HG02943 (cell line): ENCODE measurements around the gene JTB.

ENCODE experiments used
- ATAC-seq: cut with Tn5 transposase; IDR thresholded peaks from one replicate; pipeline ENCODE4 v1.9.1; 2021; ENCODE audit warnings: mild to moderate bottlenecking, low read depth, moderate library complexity; ENCODE audit not compliant: unreplicated experiment

JTB gene

GRCh38 chr1:153957744-153958110 lies 19.7 kb downstream of the JTB start:
- ATAC-seq = peak; percentile 8

- ATAC-seq = no peak
Observed at GRCh38 chr1:153956997-153957715, 20.3 kb downstream of the JTB start.

- no peak for ATAC-seq
Observed at GRCh38 chr1:153954826-153955225, 22.6 kb downstream of the JTB start.

DNA sequence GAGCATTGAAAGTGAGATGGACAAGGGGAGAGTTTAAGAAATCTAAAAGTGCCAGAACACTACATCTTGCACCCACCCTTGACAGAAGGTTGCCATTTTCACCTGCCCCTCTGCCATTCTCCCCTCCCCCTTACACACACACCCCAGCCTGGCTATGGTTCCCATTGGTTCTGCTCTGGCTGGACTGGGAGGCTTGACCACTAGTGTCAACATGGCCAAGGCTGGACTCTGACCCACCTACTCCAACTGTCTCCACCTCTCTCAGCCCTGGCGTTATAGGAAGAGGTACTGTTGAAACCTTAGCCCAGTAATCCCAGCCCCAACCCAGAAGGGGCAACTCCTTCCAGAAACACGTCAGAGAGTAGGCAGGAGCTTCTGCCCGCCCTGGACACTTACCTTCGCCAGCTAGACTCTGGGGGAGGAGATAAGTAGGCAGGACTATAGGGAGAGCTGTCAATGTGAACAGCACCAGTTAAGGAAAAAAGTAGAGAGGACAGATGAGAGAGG lies 23.6 kb downstream of the JTB start:
- no peak for ATAC-seq

DNA sequence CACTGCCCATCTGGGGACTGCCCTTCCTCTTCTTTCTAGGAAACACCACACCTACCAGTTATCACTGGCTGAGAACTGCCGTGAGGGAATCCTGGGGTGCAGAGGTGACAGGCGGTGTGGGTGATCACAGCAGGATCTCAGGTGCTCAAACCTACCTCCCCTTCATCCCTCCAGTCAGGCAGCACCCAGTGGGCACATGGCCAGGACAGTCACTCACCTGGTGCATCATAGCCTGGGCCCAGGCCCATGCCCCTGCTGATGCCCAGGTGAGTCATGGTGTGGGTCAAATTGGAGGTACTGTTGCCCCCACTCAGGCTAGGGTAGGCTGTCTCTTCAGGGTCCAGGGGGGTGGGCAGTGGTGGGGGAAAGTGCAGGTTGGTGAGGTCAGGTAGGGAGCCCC lies 25.7 kb downstream of the JTB start:
- no peak for ATAC-seq

GRCh38 chr1:153951183-153951582 lies 26.3 kb downstream of the JTB start:
- no peak for ATAC-seq

- peak; percentile 63 for ATAC-seq
Observed at GRCh38 chr1:153946622-153947241, 30.7 kb downstream of the JTB start, which contains the start of gene DENND4B. TSS of gene DENND4B (minus strand) at chr1:153946718. CDS start at chr1:153944374, 2,344 bp downstream.

GRCh38 chr1:153945795-153946621 lies 31.5 kb downstream of the JTB start:
- ATAC-seq = peak; percentile 64

GRCh38 chr1:153945131-153945794 lies 32.2 kb downstream of the JTB start:
- no peak for ATAC-seq

- ATAC-seq = no peak
Observed at GRCh38 chr1:153944827-153945117, 32.7 kb downstream of the JTB start.

DNA sequence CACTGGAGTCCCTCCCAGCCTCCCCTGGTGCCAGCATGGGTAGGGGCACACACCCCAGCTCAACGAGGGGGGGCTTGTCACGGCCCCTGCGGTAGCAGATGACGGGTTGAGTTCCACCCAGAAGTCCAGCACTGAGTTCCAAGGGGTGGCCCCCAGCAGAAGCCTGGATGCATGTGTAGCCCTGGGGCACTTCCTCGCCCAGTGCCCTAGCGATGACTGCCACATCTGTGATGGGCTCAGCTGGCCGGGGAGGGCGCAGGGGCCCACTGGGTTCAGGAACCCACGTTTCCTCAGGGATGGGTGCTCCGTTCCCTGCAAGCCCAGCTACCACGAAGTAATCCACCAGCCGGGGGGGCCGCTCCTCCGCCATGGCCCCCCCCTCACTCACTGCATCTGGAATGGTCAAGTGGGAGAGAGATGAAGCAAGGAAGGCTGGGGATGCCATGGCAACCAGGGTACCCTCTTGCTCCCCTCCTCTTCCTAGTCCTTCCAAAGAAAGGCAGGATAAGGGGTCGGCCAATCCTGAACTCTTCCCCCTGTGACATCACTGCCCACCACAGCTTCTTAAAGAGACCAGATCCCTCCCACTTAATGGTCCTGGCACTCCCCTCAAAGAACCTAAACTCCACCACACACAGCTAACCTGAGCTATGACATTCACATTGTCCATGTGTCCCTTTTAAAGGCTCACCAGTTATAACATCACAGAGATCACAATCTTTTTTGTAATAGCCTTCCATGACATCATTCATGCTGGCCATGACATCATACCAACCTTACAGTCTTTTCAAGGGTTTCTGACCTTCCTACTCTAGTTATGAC lies 33.3 kb downstream of the JTB start:
- ATAC-seq = no peak

DNA sequence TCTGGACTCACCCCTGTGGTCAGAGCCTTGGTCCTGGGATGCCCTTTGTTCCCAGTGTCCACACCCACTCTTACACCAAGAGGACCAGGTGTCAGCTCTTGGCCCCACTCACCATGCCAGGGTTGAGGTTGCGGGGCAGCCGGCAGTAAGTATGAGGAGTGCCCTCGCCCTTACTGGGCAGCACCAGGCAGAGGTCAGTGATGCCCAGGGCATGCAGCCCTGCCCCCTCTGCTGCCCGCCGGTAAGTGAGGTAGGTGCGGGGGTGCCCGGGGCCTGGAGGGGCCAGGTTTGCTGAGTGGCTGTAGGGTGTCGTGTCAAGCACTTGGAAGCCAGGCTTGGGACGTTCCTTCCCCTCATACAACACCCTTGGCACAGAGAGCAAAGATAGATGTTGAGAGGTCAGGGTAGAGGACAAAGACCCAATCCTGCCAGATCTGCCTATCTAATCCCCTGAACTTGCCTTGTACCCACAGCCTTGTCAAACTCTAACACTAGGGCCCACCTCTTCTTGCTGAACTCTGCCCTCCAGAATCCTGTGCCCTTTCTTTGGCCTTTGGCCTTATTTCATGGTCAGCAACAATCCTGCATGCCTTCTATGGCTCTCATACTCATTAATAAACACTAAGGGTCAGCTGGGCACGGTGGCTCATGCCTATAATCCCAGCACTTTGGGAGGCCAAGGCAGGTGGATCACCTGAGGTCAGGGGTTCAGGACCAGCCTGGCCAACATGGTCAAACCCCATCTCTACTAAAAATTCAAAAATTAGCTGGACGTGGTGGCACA lies 34.5 kb downstream of the JTB start:
- no peak for ATAC-seq

DNA sequence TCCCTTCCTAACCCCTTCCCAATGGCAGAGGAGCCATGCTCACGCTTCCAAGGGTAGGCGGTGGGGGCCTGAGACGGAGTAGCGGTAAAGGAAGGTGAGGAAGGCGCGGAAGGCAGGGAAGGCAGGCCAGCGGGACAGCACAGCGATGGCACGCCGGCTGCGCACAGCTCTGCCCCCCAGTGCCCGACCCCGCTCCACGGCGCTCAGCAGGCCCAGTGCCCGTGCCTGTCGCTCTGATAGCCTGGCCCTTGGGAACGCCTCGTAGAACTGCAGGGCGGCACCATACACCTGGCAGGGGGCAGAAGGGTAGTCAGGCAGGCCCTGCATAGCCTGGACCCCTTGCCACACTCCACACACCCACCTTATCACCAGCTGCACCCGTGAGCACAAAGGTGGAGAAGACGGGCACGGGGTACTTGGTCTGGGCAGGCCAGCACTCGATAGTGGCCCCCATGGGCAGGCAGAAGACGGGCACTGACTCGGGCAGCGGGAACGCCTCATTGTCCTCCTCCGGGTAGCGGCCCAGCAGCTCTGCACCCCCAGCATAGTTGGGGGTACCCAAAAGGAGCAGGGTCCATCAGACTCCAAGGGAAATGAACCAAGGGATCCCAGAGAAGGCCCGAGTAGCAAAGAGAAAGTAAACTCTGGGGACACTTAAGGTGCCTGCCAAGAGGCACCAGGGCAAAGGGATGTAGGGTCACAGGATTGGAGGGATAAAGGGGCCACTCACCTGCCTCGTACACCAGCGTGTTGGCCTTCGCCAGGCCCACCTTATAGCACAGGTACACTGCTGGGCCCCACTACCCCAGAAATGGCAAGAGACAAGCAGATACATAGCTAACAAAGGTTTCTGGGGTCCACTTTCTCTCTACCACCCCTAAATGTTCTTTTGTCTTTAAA lies 35.4 kb downstream of the JTB start:
- no peak for ATAC-seq

GRCh38 chr1:153940756-153941155 lies 36.7 kb downstream of the JTB start:
- no peak for ATAC-seq

DNA sequence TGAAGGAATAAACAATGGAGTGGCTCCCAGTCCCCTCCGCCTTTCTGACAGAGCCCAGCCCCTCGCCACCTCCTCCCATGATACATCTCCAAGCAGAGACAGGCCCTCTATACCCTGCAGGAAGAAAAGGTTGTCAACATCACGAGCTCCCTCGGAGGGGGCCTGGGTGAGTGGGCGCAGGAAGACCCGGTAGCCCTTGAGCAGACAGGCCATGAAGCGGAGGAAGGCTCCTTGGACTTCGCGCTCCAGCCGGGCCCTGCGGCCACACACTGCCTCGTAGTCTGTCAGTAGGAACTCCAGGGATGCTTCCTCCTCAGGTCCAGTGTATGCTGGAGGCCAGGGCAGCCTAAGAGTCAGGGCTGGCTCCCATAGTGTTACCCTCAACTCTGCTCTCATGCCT lies 38.0 kb downstream of the JTB start:
- ATAC-seq = no peak

- no peak for ATAC-seq
Observed at GRCh38 chr1:153938996-153939395, 38.5 kb downstream of the JTB start.

GRCh38 chr1:153937331-153937730 lies 40.1 kb downstream of the JTB start:
- ATAC-seq = no peak
